A549 (cell line): ENCODE results near the gene MAP3K10.

Experiments used
- CTCF ChIP-seq: fragments of >200 bp; sonication (Bioruptor Twin); formaldehyde crosslinking; IDR thresholded peaks from 3 replicates; pipeline ENCODE4 v1.5.1; 2016
- GATA3 ChIP-seq: IDR thresholded peaks from 2 replicates; pipeline ENCODE4 v1.6.1; 2012; ENCODE audit warnings: borderline replicate concordance
- HOXA7 ChIP-seq: fragments of 250-450 bp; sonication (Bioruptor Pico); IDR thresholded peaks from 2 replicates; pipeline ENCODE4 v1.5.0; 2020; ENCODE audit warnings: mild to moderate bottlenecking, moderate library complexity
- POLR2A ChIP-seq: IDR thresholded peaks from 2 replicates; pipeline ENCODE4 v1.6.1; 2012; ENCODE audit warnings: mild to moderate bottlenecking, low read length
- RAD21 ChIP-seq, 2 experiments: fragments of >200 bp in 1 of 2; sonication (Bioruptor Twin) in 1 of 2; formaldehyde crosslinking in 1 of 2; IDR thresholded peaks in 1 of 2; conservative IDR thresholded peaks in 1 of 2; 2 replicates in 1 of 2; 3 replicates in 1 of 2; pipeline ENCODE4 v1.6.1; 2012 to 2018; ENCODE audit warnings: inconsistent platforms in 1 of 2
- TF ChIP-seq, protein P1 (sequence below): IDR thresholded peaks from 2 replicates; pipeline ENCODE4 v1.6.1; 2012; ENCODE audit warnings: low read depth, borderline replicate concordance

DNA sequence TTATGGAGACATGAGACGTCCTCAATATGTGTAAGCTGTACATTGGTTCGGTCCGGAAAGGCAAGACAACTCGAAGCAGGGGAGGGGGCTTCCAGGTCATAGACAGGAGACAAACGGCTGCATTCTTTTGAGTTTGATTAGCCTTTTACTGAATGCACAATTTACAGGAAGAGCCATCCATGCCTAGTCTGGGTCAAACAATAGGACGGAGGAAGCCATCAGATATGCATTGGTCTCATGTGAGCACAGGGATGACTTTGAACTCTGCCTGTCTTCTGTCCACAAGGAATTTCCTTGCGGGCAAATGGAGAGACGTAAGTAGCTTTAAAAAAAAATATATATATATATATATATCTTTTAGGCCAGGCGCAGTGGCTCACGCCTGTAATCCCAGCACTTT lies 37.1 kb downstream of the MAP3K10 start:
- TF ChIP-seq CTCF (no peak), RAD21 (conservative IDR thresholded peaks at IDR 0.05 in 1 of 2, IDR thresholded peaks at IDR 0.05 in 1 of 2) (no peak), GATA3 (no peak), POLR2A (no peak), HOXA7 (CRISPR knock-in tag) (no peak)
- TF ChIP-seq, protein P1, sequence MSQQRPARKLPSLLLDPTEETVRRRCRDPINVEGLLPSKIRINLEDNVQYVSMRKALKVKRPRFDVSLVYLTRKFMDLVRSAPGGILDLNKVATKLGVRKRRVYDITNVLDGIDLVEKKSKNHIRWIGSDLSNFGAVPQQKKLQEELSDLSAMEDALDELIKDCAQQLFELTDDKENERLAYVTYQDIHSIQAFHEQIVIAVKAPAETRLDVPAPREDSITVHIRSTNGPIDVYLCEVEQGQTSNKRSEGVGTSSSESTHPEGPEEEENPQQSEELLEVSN: no peak
